SK-N-SH (cell line): Measurements from ENCODE around the gene DERA. TPM values are rescaled to one million over a fixed set of nuclear protein-coding genes. Genes with fewer than 3 reads are reported as not detected.

ENCODE experiments used
- CTCF ChIA-PET: fragments of 300-600, 350-600 bp; formaldehyde crosslinking; extraction: SDS; loops from one replicate; lab custom pipeline; 2021; lab: Yijun Ruan, JAX
- POLR2A ChIA-PET: fragments of 350-600 bp; sonication (Branson Sonifier 250); formaldehyde crosslinking; extraction: SDS; loops from one replicate; lab custom pipeline; 2020; ENCODE audit warnings: antibody characterized with exemption, inconsistent platforms; lab: Yijun Ruan, JAX
- DNase-seq: peaks from one replicate; pipeline ENCODE4 v3.0.0; 2012
- H2AFZ ChIP-seq: fragments of 200-600 bp; sonication (generic); 2 replicates; pipeline ENCODE4 v1.8.1; 2016; ENCODE audit warnings: antibody characterized with exemption, mild to moderate bottlenecking, low read depth
- H3F3A ChIP-seq: fragments of 200-600 bp; sonication (generic); replicated peaks from 2 replicates; pipeline ENCODE3; 2016; ENCODE audit warnings: antibody characterized with exemption, mild to moderate bottlenecking; ENCODE audit not compliant: insufficient read depth
- H3K27ac ChIP-seq, 2 experiments: fragments of 200-500 bp in 1 of 2; fragments of 200-600 bp in 1 of 2; sonication (Bioruptor generic) in 1 of 2; sonication (generic), shearing (Covaris generic) in 1 of 2; 2 replicates each; pipeline versions ENCODE4 v1.5.1 to v1.6.1; 2014 to 2016; ENCODE audit warnings: low read depth in 2 of 2, inconsistent platforms in 1 of 2, low read length in 1 of 2, mild to moderate bottlenecking in 1 of 2, mixed read lengths in 1 of 2
- H3K27me3 ChIP-seq: fragments of 200-600 bp; sonication (generic), shearing (Covaris generic); 2 replicates; pipeline ENCODE4 v1.6.1; 2016; ENCODE audit warnings: mixed run types; ENCODE audit not compliant: insufficient read depth
- H3K36me3 ChIP-seq, 2 experiments: fragments of 200-500 bp in 1 of 2; fragments of 200-600 bp in 1 of 2; sonication (Bioruptor generic) in 1 of 2; sonication (generic) in 1 of 2; replicated peaks in 1 of 2; 2 replicates each; pipeline versions ENCODE3 to v1.5.1; 2014 to 2016; ENCODE audit warnings: low read length in 1 of 2, mild to moderate bottlenecking in 1 of 2; ENCODE audit not compliant: insufficient read depth in 2 of 2, control insufficient read depth in 1 of 2
- H3K4me1 ChIP-seq, 2 experiments: fragments of 200-500 bp in 1 of 2; fragments of 200-600 bp in 1 of 2; sonication (Bioruptor generic) in 1 of 2; sonication (generic), shearing (Covaris generic) in 1 of 2; 2 replicates each; pipeline versions ENCODE4 v1.5.1 to v1.6.1; 2014 to 2016; ENCODE audit warnings: low read depth in 1 of 2, low read length in 1 of 2, mixed run types in 1 of 2; ENCODE audit not compliant: insufficient read depth in 2 of 2, control insufficient read depth in 1 of 2
- H3K4me2 ChIP-seq: fragments of 200-600 bp; sonication (generic), shearing (Covaris generic); 2 replicates; pipeline ENCODE4 v1.6.1; 2017; ENCODE audit warnings: mixed run types
- H3K4me3 ChIP-seq, 2 experiments: fragments of 200-500 bp in 1 of 2; fragments of 200-600 bp in 1 of 2; sonication (Bioruptor generic) in 1 of 2; sonication (generic), shearing (Covaris generic) in 1 of 2; 2 replicates each; pipeline versions ENCODE4 v1.5.1 to v1.8.1; 2014 to 2016; ENCODE audit warnings: low read depth in 2 of 2, inconsistent platforms in 1 of 2, low read length in 1 of 2, mild to moderate bottlenecking in 1 of 2, mixed read lengths in 1 of 2, moderate library complexity in 1 of 2
- H3K79me2 ChIP-seq: fragments of 200-600 bp; sonication (generic); 2 replicates; pipeline ENCODE4 v1.8.1; 2017; ENCODE audit warnings: mild to moderate bottlenecking; ENCODE audit not compliant: insufficient read depth
- H3K9ac ChIP-seq: fragments of 200-600 bp; sonication (generic); 2 replicates; pipeline ENCODE4 v1.6.1; 2017; ENCODE audit warnings: mixed run types
- H3K9me2 ChIP-seq: fragments of 200-600 bp; sonication (generic); 2 replicates; pipeline ENCODE4 v1.6.1; 2017; ENCODE audit warnings: mixed run types
- H3K9me3 ChIP-seq: fragments of 200-600 bp; sonication (generic); 2 replicates; pipeline ENCODE4 v1.6.1; 2017; ENCODE audit warnings: mixed run types, mild to moderate bottlenecking, moderate library complexity
- H4K20me1 ChIP-seq: fragments of 200-600 bp; sonication (generic); 2 replicates; pipeline ENCODE4 v1.6.1; 2017; ENCODE audit warnings: mild to moderate bottlenecking, mixed run types; ENCODE audit not compliant: insufficient read depth
- CHD2 ChIP-seq: fragments of 150-350 bp; IDR thresholded peaks from 2 replicates; pipeline ENCODE4 v1.6.1; 2018; ENCODE audit warnings: low read length; ENCODE audit not compliant: partially characterized antibody
- CTCF ChIP-seq: fragments of 200-600 bp; sonication (generic); IDR thresholded peaks from 2 replicates; pipeline ENCODE4 v1.6.1; 2017; ENCODE audit warnings: antibody characterized with exemption, mild to moderate bottlenecking, moderate library complexity
- EP300 ChIP-seq, 2 experiments: IDR thresholded peaks; 2 replicates each; pipeline versions ENCODE4 v1.4.0 to v1.6.1; 2012; ENCODE audit warnings: borderline replicate concordance in 1 of 2, low read depth in 1 of 2, low read length in 1 of 2
- FOSL2 ChIP-seq: IDR thresholded peaks from 2 replicates; pipeline ENCODE4 v1.4.0; 2012; ENCODE audit warnings: low read depth, mild to moderate bottlenecking, moderate library complexity, borderline replicate concordance
- FOXJ3 ChIP-seq: sonication (generic); formaldehyde crosslinking; IDR thresholded peaks from 2 replicates; pipeline ENCODE4 v1.5.1; 2020; ENCODE audit warnings: mild to moderate bottlenecking, missing genetic modification reagents
- FOXM1 ChIP-seq: IDR thresholded peaks from 2 replicates; pipeline ENCODE4 v1.4.0; 2012; ENCODE audit warnings: low read depth, mild to moderate bottlenecking
- IRF3 ChIP-seq: fragments of 150-350 bp; IDR thresholded peaks from 2 replicates; pipeline ENCODE4 v1.6.1; 2016; ENCODE audit warnings: mild to moderate bottlenecking, low read depth, low read length
- JUND ChIP-seq: IDR thresholded peaks from 2 replicates; pipeline ENCODE4 v1.4.0; 2012
- MEF2A ChIP-seq: IDR thresholded peaks from 2 replicates; pipeline ENCODE4 v1.4.0; 2012; ENCODE audit warnings: low read depth, borderline replicate concordance
- NFIC ChIP-seq: IDR thresholded peaks from 2 replicates; pipeline ENCODE4 v1.4.0; 2012; ENCODE audit warnings: borderline replicate concordance
- PBX3 ChIP-seq: IDR thresholded peaks from 2 replicates; pipeline ENCODE4; 2012
- POLR2AphosphoS5 ChIP-seq: IDR thresholded peaks from 2 replicates; pipeline ENCODE4 v1.6.1; 2012; ENCODE audit warnings: low read depth, low read length
- RXRA ChIP-seq: IDR thresholded peaks from 2 replicates; pipeline ENCODE4 v1.4.0; 2012; ENCODE audit warnings: low read depth, mild to moderate bottlenecking, borderline replicate concordance
- SMC3 ChIP-seq: IDR thresholded peaks from 2 replicates; pipeline ENCODE4 v1.6.1; 2012; ENCODE audit warnings: low read depth, low read length, improper control_type of control experiment
- TCF12 ChIP-seq: IDR thresholded peaks from 2 replicates; pipeline ENCODE4 v1.4.0; 2012
- TEAD4 ChIP-seq: IDR thresholded peaks from 2 replicates; pipeline ENCODE4 v1.4.0; 2012; ENCODE audit warnings: mild to moderate bottlenecking, borderline replicate concordance; ENCODE audit not compliant: insufficient read depth
- WGBS: methylation state at CpG from one replicate; pipeline ENCODE4 v1.1.6; 2017; ENCODE audit warnings: low lambda C conversion rate; 5-methylcytosine and 5-hydroxymethylcytosine counted together
- polyA plus RNA-seq, 3 experiments: library from polyadenylated mRNA; depleted of rRNA; stranded (reverse); fragments of >200 nt; gene quantifications; 2 replicates each; pipeline ENCODE4 v1.2.3, GENCODE V29; 2012

DERA gene
- polyA plus RNA-seq, 1 of the 3 experiments (the other 2 are of a cell fraction) = 16.6 TPM

GRCh38 chr12:15979096-15980092 lies 68.3 kb downstream of the DERA start:
- Histone ChIP-seq H3K9me3 (no peaks in the 10 kb centered on the region), H3K79me2 (no peaks in the 10 kb centered on the region), H3K36me3 (peaks cover 7 to 16% of the 10 kb centered on the region in 2 experiments), H3K4me2 (peak overlapping the region; percentile 44), H4K20me1 (no peaks in the 10 kb centered on the region), H3K27me3 (no peaks in the 10 kb centered on the region), H2AFZ (no peak overlapping the region), H3K27ac (peak overlapping the region; percentile 73 to 81; a peak in 3 of 4 replicates), H3K9ac (peak overlapping the region; percentile 33), H3K9me2 (no peaks in the 10 kb centered on the region), H3K4me1 (peaks cover 7 to 32% of the 10 kb centered on the region in 2 experiments; a peak in 3 of 4 replicates)
- DNase-seq = peak; percentile 45
- ChIA-PET POLR2A (no interaction called here), CTCF (interaction anchor here (1.1 to 1.6 kb wide), 3 partner anchors 10 to 15 kb away, joined by 3 read pairs; no protein-coding TSS in a partner anchor)
- TF ChIP-seq FOSL2 (peak; percentile 72), POLR2AphosphoS5 (peak; percentile 41; the same call in 1 of the 2 replicates), EP300 (IDR thresholded peaks at IDR 0.05; ENCODE audit: borderline replicate concordance in 1 of 2, low read depth in 1 of 2, low read length in 1 of 2) (peak in 1 of 2 experiments; percentile 70; a peak in 2 of 4 replicates), PBX3 (peak; percentile 46), JUND (peak; percentile 70), CTCF (peak; percentile 66), MEF2A (0 out of 2 replicates have a peak, but pooled peaks have one; percentile 41), NFIC (peak; percentile 72), CHD2 (no peak), IRF3 (no peak), TEAD4 (0 out of 2 replicates have a peak, but pooled peaks have one; percentile 40), RXRA (peak; percentile 61; the same call in 1 of the 2 replicates), FOXJ3 (no peak), FOXM1 (peak; percentile 64; the same call in 1 of the 2 replicates), SMC3 (no peak), TCF12 (peak; percentile 70)
- TF ChIP-seq, all 33 proteins: peak for 12
- no peak overlapping the region for H3K4me3 ChIP-seq
- peaks cover 24% of the 10 kb centered on the region for H3F3A ChIP-seq
- 10% methylated on average over 2 of the region's 2 CpGs for WGBS
